IMR-90 (cell line): ENCODE results near the gene AGBL3. TPM values are rescaled to one million over a fixed set of nuclear protein-coding genes. Genes with fewer than 3 reads are reported as not detected.

Source experiments
- ATAC-seq: fragments of 200-7000 bp; cut with Tn5 transposase; 2 replicates; pipeline ENCODE4 v1.9.1; 2020; ENCODE audit warnings: low read depth, mild to moderate bottlenecking, moderate library complexity
- BruUV-seq: library from RNA; stranded (reverse); fragments of 400-500 nt; replicated peaks from 2 replicates; lab custom pipeline; 2021; lab: Mats Ljungman, UMichigan
- CTCF ChIA-PET: fragments of 300-600 bp; formaldehyde crosslinking; extraction: SDS; loops from one replicate; lab custom pipeline; 2021; ENCODE audit warnings: antibody characterized with exemption; lab: Yijun Ruan, JAX
- POLR2A ChIA-PET: fragments of 300-600 bp; sonication (Branson Sonifier 250); formaldehyde crosslinking; loops from one replicate; lab custom pipeline; 2022; ENCODE audit warnings: antibody characterized with exemption; ENCODE audit not compliant: unreplicated experiment; lab: Charles Lee
- DNase-seq: peaks from one replicate; pipeline ENCODE4 v3.0.0; 2013
- H2AFZ ChIP-seq: replicated peaks from 2 replicates; pipeline ENCODE3; 2013; ENCODE audit warnings: low read length, mild to moderate bottlenecking; ENCODE audit not compliant: poor library complexity
- H2AK5ac ChIP-seq: 2 replicates; pipeline ENCODE4 v1.6.1; 2013; ENCODE audit warnings: low read depth, low read length, inconsistent platforms
- H2AK9ac ChIP-seq: replicated peaks from 2 replicates; pipeline ENCODE3; 2013; ENCODE audit warnings: mild to moderate bottlenecking, low read depth, low read length, moderate library complexity; ENCODE audit not compliant: poor library complexity
- H2BK120ac ChIP-seq: 2 replicates; pipeline ENCODE4 v1.6.1; 2013; ENCODE audit warnings: low read depth, low read length, inconsistent platforms
- H2BK15ac ChIP-seq: 3 replicates; pipeline ENCODE4 v1.6.1; 2013; ENCODE audit warnings: low read depth, low read length, inconsistent platforms
- H2BK20ac ChIP-seq: 2 replicates; pipeline ENCODE4 v1.6.1; 2013; ENCODE audit warnings: low read depth, mild to moderate bottlenecking, inconsistent platforms, low read length, moderate library complexity
- H2BK5ac ChIP-seq: 2 replicates; pipeline ENCODE4 v1.6.1; 2013; ENCODE audit warnings: mild to moderate bottlenecking, low read depth, low read length, inconsistent platforms; ENCODE audit not compliant: poor library complexity, severe bottlenecking
- H3K14ac ChIP-seq: replicated peaks from 2 replicates; pipeline ENCODE4 v1.6.1; 2013; ENCODE audit warnings: low read depth, low read length, inconsistent platforms
- H3K18ac ChIP-seq: 2 replicates; pipeline ENCODE4 v1.6.1; 2013; ENCODE audit warnings: low read depth, low read length, control low read depth
- H3K23ac ChIP-seq: 2 replicates; pipeline ENCODE4 v1.6.1; 2013; ENCODE audit warnings: low read depth, low read length, inconsistent platforms
- H3K27ac ChIP-seq: 2 replicates; pipeline ENCODE4 v1.5.1; 2013; ENCODE audit warnings: mild to moderate bottlenecking, control low read depth, low read length; ENCODE audit not compliant: insufficient read depth
- H3K27me3 ChIP-seq: 2 replicates; pipeline ENCODE4 v1.6.1; 2013; ENCODE audit warnings: low read length; ENCODE audit not compliant: control insufficient read depth, insufficient read depth
- H3K36me3 ChIP-seq: 2 replicates; pipeline ENCODE4 v1.6.1; 2013; ENCODE audit warnings: low read length, mixed read lengths; ENCODE audit not compliant: control insufficient read depth, insufficient read depth
- H3K4ac ChIP-seq: 2 replicates; pipeline ENCODE4 v1.6.1; 2013; ENCODE audit warnings: low read depth, low read length, inconsistent platforms
- H3K4me1 ChIP-seq: 2 replicates; pipeline ENCODE4 v1.6.1; 2013; ENCODE audit warnings: low read length, mixed read lengths; ENCODE audit not compliant: control insufficient read depth, insufficient read depth
- H3K4me2 ChIP-seq: 2 replicates; pipeline ENCODE4 v1.6.1; 2013; ENCODE audit warnings: low read depth, mild to moderate bottlenecking, control low read depth, low read length, moderate library complexity
- H3K4me3 ChIP-seq: 2 replicates; pipeline ENCODE4 v1.5.1; 2013; ENCODE audit warnings: low read depth, mild to moderate bottlenecking, control low read depth, low read length, moderate library complexity; ENCODE audit not compliant: insufficient read depth
- H3K56ac ChIP-seq: 2 replicates; pipeline ENCODE4 v1.6.1; 2013; ENCODE audit warnings: low read length, inconsistent platforms; ENCODE audit not compliant: insufficient read depth; ENCODE audit errors: extremely low read depth
- H3K79me1 ChIP-seq, 2 experiments: 2 replicates each; pipeline ENCODE4 v1.6.1; 2013; ENCODE audit warnings: low read length in 2 of 2, inconsistent platforms in 1 of 2, low read depth in 1 of 2
- H3K9ac ChIP-seq: 2 replicates; pipeline ENCODE4 v1.6.1; 2013; ENCODE audit warnings: low read depth, low read length, control low read depth
- H3K9me1 ChIP-seq: 2 replicates; pipeline ENCODE4 v1.6.1; 2013; ENCODE audit warnings: low read length, inconsistent platforms; ENCODE audit not compliant: insufficient read depth
- H3K9me3 ChIP-seq: 2 replicates; pipeline ENCODE4 v1.6.1; 2013; ENCODE audit warnings: low read length; ENCODE audit not compliant: control insufficient read depth, insufficient read depth
- H4K20me1 ChIP-seq: 2 replicates; pipeline ENCODE4 v1.6.1; 2013; ENCODE audit warnings: low read length, inconsistent platforms; ENCODE audit not compliant: insufficient read depth
- H4K5ac ChIP-seq: 2 replicates; pipeline ENCODE4 v1.6.1; 2013; ENCODE audit warnings: mild to moderate bottlenecking, low read depth, low read length, control low read depth
- H4K8ac ChIP-seq, 2 experiments: 2 replicates each; pipeline ENCODE4 v1.6.1; 2013; ENCODE audit warnings: low read depth in 2 of 2, low read length in 2 of 2, control low read depth in 1 of 2, inconsistent platforms in 1 of 2
- H4K91ac ChIP-seq: 2 replicates; pipeline ENCODE4 v1.6.1; 2013; ENCODE audit warnings: low read depth, low read length, inconsistent platforms; ENCODE audit not compliant: insufficient read depth
- POLR2A ChIP-seq: IDR thresholded peaks from 2 replicates; pipeline ENCODE4 v1.6.1; 2012; ENCODE audit warnings: mild to moderate bottlenecking, low read depth, low read length
- RCOR1 ChIP-seq: IDR thresholded peaks from 2 replicates; pipeline ENCODE4 v1.6.1; 2012; ENCODE audit warnings: mild to moderate bottlenecking, low read length, improper control_type of control experiment; ENCODE audit not compliant: insufficient replicate concordance
- WGBS, 2 experiments: methylation state at CpG; one replicate each; pipeline versions ENCODE4 v1.1.5 to v1.1.7; 2013; ENCODE audit warnings: missing lambda C conversion rate in 2 of 2; ENCODE audit not compliant: insufficient read length in 1 of 2; ENCODE audit errors: extremely low coverage in 2 of 2; 5-methylcytosine and 5-hydroxymethylcytosine counted together
- dilution Hi-C: fragments of 300-500 bp; cut with HindIII; formaldehyde crosslinking; loops from one replicate; pipeline ENCODE4 v1.14.3; 2018; ENCODE audit warnings: low sequenced_read_pairs; ENCODE audit not compliant: unreplicated experiment
- in situ Hi-C: fragments of 300-500 bp; cut with MboI; formaldehyde crosslinking; loops from 3 replicates; pipeline ENCODE4 v1.14.3; 2019; ENCODE audit warnings: low sequenced_read_pairs, inconsistent platforms, mixed read lengths
- intact Hi-C: fragments of 100-400 bp; cut with micrococcal nuclease; formaldehyde crosslinking; loops from 2 replicates; pipeline ENCODE4 v1.10.0; 2022
- polyA plus RNA-seq, 3 experiments: library from polyadenylated mRNA; depleted of rRNA; stranded (reverse); fragments of >200 nt; gene quantifications; 2 replicates each; pipeline ENCODE4 v1.2.3, GENCODE V29; 2012; ENCODE audit warnings: low replicate concordance in 1 of 3
- total RNA-seq: library from RNA; depleted of rRNA; stranded (reverse); fragments of >200 nt; gene quantifications from 2 replicates; pipeline ENCODE4 v1.2.3, GENCODE V29; 2012

Gene AGBL3
- total and polyA plus RNA-seq, 2 of the 4 experiments (the other 2 are of a cell fraction), result 0.18 to 0.65 TPM

GRCh38 chr7:135175931-135176330 is 189.6 kb downstream of the AGBL3 start:
- H2BK15ac ChIP-seq, result no peak overlapping the region
- H2BK20ac ChIP-seq, result no peak overlapping the region
- no peaks in the 10 kb centered on the region for H3K79me1 ChIP-seq
- no peak overlapping the region for H3K4ac ChIP-seq
- H3K4me3 ChIP-seq, result no peak overlapping the region
- H3K14ac ChIP-seq, result no peak overlapping the region
- H2AK5ac ChIP-seq, result no peak overlapping the region
- no peak overlapping the region for H3K23ac ChIP-seq
- BruUV-seq, result no TSS peak
- H3K27me3 ChIP-seq, result no peaks in the 10 kb centered on the region
- no peak overlapping the region for H3K9ac ChIP-seq
- intact Hi-C loops (no loop called here), in situ Hi-C loops (no loop called here), dilution Hi-C loops (no loop called here)
- no peaks in the 10 kb centered on the region for H4K20me1 ChIP-seq
- H3K36me3 ChIP-seq, result 0 out of 2 replicates have a peak, but pooled peaks cover 2% of the 10 kb centered on the region
- H4K5ac ChIP-seq, result no peak overlapping the region
- no peak overlapping the region for H2BK120ac ChIP-seq
- H3K4me2 ChIP-seq, result no peak overlapping the region
- no peak overlapping the region for H4K91ac ChIP-seq
- H2BK5ac ChIP-seq, result no peak overlapping the region
- CTCF ChIA-PET, result no interaction called here
- H3K18ac ChIP-seq, result no peak overlapping the region
- H3K9me3 ChIP-seq, result peaks cover 16% of the 10 kb centered on the region
- no peaks in the 10 kb centered on the region for H3K9me1 ChIP-seq
- H4K8ac ChIP-seq, result no peak overlapping the region
- no peaks in the 10 kb centered on the region for H3K4me1 ChIP-seq
- ATAC-seq, result no peak
- WGBS, 2 experiments, result 82% methylated on average over 4 of the region's 6 CpGs; no CpG with 5 or more reads in 1 of the 2 experiments
- POLR2A ChIA-PET, result no interaction called here
- no peak overlapping the region for H2AK9ac ChIP-seq
- no peak overlapping the region for H3K56ac ChIP-seq
- H3K27ac ChIP-seq, result no peak overlapping the region
- H2AFZ ChIP-seq, result no peak overlapping the region
- TF ChIP-seq POLR2A (no peak), RCOR1 (no peak)
- no peak for DNase-seq
